Ishikawa (cell line): ENCODE results near the gene RAI1.

ENCODE experiments used
- CEBPB ChIP-seq: IDR thresholded peaks from 2 replicates; pipeline ENCODE4 v1.6.1; 2012
- CREB1 ChIP-seq: IDR thresholded peaks from 2 replicates; pipeline ENCODE4 v1.6.1; 2012; ENCODE audit warnings: low read depth
- EGR1 ChIP-seq: IDR thresholded peaks from 2 replicates; pipeline ENCODE4 v1.6.1; 2012
- EP300 ChIP-seq: IDR thresholded peaks from 2 replicates; pipeline ENCODE4 v1.6.1; 2012; ENCODE audit warnings: borderline replicate concordance
- FOXM1 ChIP-seq: IDR thresholded peaks from 2 replicates; pipeline ENCODE4 v1.6.1; 2012; ENCODE audit warnings: low read depth, borderline replicate concordance
- NFIC ChIP-seq: IDR thresholded peaks from 2 replicates; pipeline ENCODE4 v1.6.1; 2012
- RAD21 ChIP-seq: IDR thresholded peaks from 2 replicates; pipeline ENCODE4 v1.6.1; 2012; ENCODE audit warnings: low read depth
- TAF1 ChIP-seq: IDR thresholded peaks from 2 replicates; pipeline ENCODE4 v1.6.1; 2012; ENCODE audit warnings: low read depth, mild to moderate bottlenecking
- TCF12 ChIP-seq: IDR thresholded peaks from 2 replicates; pipeline ENCODE4 v1.6.1; 2012; ENCODE audit warnings: low read depth
- TEAD4 ChIP-seq: IDR thresholded peaks from 2 replicates; pipeline ENCODE4 v1.6.1; 2012
- YY1 ChIP-seq: IDR thresholded peaks from 2 replicates; pipeline ENCODE4 v1.6.1; 2012; ENCODE audit warnings: low read depth
- ZBTB7A ChIP-seq: IDR thresholded peaks from 2 replicates; pipeline ENCODE4 v1.6.1; 2012; ENCODE audit warnings: low read depth
- TF ChIP-seq, protein P1 (sequence below): IDR thresholded peaks from 2 replicates; pipeline ENCODE4 v1.6.1; 2012
- TF ChIP-seq, protein P2 (sequence below): IDR thresholded peaks from 2 replicates; pipeline ENCODE4 v1.6.1; 2012
- TF ChIP-seq, protein P3 (sequence below): IDR thresholded peaks from 2 replicates; pipeline ENCODE4 v1.6.1; 2012; ENCODE audit warnings: low read depth, mild to moderate bottlenecking

The RAI1 gene

DNA sequence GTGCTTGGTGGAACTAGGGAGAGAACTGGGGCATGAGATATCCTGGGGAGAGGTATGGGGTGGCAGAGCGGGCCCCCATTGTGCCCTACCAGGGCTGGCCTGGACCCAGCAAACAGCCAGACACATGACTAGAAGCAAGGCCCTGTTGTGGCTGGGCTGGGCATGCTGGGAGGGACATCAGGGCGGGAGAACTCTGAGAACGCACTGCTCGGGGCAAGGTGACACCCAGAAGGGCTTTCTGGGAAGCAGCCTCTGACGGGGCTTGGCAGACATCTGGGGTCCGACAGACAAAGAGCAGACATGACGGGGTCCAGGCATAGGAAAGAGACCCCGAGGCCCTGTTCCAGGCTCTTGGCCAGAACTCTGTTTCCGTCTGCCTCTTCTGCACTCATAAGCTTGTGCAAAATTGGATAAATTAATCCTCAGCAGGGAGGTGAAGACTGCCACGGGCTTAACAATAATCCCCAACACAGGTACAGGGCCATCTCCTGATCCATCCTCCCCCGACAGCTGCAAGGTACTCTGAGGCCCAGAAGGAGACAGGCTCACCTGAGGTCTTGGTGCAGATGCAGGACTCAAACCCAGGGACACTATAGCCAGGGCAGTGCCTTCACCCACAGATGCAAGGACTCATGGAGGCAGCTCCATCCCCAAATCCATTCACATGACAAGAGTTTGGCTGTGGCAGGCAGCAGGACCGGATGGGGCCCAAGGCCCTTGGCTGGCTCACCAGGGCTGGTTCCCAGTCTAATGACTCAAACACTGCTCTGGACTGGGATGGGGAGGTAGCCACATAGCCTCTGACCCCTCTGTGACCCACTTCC lies 150.2 kb downstream of the RAI1 start:
- no peak for TF ChIP-seq EP300
- TF ChIP-seq TAF1, result no peak
- TF ChIP-seq ZBTB7A, result no peak
- TF ChIP-seq RAD21, result no peak
- no peak for TF ChIP-seq CREB1
- TF ChIP-seq, protein P1, sequence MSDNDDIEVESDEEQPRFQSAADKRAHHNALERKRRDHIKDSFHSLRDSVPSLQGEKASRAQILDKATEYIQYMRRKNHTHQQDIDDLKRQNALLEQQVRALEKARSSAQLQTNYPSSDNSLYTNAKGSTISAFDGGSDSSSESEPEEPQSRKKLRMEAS, result no peak
- TF ChIP-seq TCF12, result no peak
- TF ChIP-seq YY1, result no peak
- TF ChIP-seq, protein P2, sequence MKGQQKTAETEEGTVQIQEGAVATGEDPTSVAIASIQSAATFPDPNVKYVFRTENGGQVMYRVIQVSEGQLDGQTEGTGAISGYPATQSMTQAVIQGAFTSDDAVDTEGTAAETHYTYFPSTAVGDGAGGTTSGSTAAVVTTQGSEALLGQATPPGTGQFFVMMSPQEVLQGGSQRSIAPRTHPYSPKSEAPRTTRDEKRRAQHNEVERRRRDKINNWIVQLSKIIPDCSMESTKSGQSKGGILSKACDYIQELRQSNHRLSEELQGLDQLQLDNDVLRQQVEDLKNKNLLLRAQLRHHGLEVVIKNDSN, result no peak
- no peak for TF ChIP-seq FOXM1

DNA sequence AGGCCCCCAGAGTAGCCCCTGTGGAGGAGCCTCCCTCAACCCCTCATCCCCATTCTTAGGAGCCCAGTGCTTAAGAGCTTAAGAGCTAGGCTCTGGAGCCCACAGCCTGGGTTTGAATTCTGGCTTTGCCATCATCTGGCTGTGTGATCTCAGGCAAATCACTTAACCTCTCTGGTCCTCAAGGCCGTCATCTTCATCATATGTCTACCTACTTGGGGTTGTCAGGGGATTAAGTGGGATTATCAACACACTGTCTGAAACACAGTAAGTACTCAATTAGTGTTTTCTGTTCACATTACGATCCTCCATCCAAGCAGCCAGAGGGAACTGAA lies 150.7 kb downstream of the RAI1 start:
- TF ChIP-seq TCF12 (no peak), TEAD4 (no peak), EP300 (no peak), YY1 (no peak), RAD21 (no peak), CREB1 (no peak), ZBTB7A (no peak), TAF1 (no peak), NFIC (no peak), FOXM1 (no peak), EGR1 (no peak), CEBPB (no peak)
- TF ChIP-seq, protein P3, sequence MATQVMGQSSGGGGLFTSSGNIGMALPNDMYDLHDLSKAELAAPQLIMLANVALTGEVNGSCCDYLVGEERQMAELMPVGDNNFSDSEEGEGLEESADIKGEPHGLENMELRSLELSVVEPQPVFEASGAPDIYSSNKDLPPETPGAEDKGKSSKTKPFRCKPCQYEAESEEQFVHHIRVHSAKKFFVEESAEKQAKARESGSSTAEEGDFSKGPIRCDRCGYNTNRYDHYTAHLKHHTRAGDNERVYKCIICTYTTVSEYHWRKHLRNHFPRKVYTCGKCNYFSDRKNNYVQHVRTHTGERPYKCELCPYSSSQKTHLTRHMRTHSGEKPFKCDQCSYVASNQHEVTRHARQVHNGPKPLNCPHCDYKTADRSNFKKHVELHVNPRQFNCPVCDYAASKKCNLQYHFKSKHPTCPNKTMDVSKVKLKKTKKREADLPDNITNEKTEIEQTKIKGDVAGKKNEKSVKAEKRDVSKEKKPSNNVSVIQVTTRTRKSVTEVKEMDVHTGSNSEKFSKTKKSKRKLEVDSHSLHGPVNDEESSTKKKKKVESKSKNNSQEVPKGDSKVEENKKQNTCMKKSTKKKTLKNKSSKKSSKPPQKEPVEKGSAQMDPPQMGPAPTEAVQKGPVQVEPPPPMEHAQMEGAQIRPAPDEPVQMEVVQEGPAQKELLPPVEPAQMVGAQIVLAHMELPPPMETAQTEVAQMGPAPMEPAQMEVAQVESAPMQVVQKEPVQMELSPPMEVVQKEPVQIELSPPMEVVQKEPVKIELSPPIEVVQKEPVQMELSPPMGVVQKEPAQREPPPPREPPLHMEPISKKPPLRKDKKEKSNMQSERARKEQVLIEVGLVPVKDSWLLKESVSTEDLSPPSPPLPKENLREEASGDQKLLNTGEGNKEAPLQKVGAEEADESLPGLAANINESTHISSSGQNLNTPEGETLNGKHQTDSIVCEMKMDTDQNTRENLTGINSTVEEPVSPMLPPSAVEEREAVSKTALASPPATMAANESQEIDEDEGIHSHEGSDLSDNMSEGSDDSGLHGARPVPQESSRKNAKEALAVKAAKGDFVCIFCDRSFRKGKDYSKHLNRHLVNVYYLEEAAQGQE, result no peak
- TF ChIP-seq, protein P1, result no peak

DNA sequence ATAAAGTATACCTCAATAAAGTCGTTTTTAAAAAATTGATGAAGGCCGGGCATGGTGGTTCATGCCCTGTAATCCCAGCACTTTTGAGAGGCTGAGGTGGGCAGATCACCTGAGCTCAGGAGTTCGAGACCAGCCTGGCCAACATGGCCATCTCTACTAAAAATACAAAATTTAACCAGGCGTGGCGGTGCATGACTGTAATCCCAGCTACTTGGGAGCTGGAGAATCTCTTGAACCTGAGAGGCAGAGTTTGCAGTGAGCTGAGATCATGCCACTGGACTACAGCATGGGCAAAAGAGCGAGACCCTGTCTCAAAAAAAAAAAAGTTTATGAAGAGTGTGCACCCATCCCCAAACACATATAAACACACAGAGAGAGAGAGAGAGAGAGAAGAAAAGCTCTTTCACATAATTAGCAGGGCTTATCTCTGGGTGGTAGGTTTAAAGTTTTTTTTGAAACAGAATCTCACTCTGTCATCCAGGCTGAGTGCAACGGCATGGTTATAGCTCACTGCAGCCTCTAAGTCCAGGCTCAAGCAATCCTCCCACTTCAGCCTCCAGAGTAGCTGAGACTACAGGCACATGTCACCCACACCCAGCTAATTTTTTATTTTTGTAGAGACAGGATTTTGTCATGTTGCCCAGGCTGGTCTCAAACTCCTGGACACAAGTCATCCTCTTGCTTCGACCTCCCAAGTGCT lies 152.6 kb downstream of the RAI1 start:
- no peak for TF ChIP-seq EGR1

DNA sequence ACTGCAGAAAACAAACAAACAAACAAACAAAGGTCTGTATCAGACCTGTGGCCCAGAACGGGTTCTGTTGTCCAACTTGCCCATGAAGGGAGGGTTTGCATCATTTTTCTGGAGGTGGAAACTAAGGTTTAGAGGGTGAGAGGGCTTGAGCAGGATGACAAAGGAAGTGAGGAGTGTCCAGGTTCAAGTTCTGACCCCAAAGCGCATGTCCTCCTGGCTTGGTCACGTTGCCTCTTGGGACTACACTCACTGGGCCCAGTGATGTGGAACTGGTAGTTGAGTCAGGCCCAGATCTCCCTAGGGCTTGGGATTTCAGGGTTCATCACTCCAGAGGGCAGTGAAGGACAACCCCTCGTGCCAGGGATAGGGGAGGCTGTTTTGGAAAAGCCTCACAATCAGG lies 153.7 kb downstream of the RAI1 start:
- TF ChIP-seq, protein P3, result no peak
- TF ChIP-seq CEBPB (no peak), EGR1 (no peak)

DNA sequence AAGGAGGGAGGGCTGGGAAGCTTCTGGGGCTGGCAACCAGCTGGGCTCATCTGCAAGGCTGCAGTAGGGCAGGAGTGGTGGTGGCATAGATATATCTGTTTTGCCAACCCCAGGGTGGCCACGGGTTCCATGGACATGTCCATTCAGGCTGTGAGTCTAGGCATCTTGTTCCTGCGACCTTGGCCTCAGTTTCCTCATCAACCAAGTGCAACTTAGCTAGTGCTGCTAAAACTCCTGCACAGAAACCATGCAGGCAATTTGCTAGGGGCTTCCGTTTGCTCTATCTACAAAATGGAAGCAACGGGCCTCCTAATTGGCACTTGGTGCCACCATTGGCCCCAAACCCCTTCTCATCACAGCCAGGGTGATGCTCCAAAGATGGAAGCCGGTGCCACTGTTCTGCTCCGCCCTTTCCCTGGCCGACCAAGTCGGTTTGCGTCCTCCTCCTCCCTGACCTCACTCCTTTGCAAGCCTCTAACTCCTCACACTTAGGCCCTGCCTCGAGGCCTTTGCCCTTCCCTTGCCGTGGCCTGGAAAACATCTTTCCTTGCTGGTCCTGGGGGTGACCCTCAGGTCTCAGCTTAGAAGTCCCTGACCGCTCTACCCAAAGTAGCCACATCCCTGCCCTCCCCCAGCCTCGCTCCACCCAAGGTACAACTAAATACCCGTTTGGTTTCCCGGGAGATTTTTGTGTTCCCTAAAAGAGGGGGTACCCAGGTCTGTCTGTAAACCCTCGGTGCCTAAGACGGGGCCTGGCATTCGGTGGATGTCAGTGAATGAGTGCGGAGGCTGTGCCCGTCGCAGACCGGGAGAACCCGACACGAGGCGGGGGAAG lies 154.4 kb downstream of the RAI1 start:
- TF ChIP-seq, protein P1, result peak; percentile 98
- TF ChIP-seq EGR1, result no peak

DNA sequence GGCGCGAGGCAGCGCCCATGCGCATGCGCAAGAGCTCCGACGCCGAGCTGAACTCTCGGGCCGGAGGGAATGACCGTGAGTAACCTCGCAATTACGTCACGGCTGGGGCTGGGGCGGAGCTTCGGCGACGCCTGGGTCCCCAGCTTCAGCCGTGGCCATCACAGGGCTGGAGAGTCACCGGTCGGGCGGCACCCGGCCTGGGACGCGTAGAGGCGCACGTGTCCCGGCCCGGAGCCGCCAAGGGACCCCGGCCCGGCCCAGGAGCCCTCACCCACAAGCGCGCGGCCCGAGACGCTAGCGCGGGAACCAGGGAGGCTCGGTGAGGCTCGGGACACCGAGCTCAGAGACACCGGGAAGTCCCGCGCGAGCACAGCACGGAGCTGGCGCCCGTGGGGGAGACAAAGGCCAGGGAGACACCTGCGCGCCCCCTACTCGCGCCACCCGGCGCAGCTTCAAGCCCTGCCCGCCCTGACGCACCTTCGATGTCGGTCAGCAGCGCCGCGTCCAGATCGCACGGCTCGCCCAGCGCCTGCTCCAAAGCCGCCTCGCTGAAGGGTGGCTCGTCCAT lies 155.1 kb downstream of the RAI1 start:
- TF ChIP-seq, protein P1, result peak; percentile 70
- TF ChIP-seq ZBTB7A (no peak), YY1 (peak; percentile 49), CREB1 (peak; percentile 47; the same call in 1 of the 2 replicates), TAF1 (peak; percentile 80; the same call in 1 of the 2 replicates)
- TF ChIP-seq, protein P2, result peak; percentile 35; the same call in 1 of the 2 replicates
